Smooth muscle cell (in vitro differentiated cells): ENCODE measurements around the gene LAMC3. TPM values are rescaled to one million over a fixed set of nuclear protein-coding genes. Genes with fewer than 3 reads are reported as not detected.

ENCODE experiments used
- DNase-seq: peaks from one replicate; lab custom pipeline; 2025; ENCODE audit not compliant: unreplicated experiment; lab: John Stamatoyannopoulos, UW
- H2AFZ ChIP-seq: fragments of 200-600 bp; sonication (generic); 2 replicates; pipeline ENCODE4 v1.6.0; 2016; ENCODE audit warnings: antibody characterized with exemption, low read depth, mild to moderate bottlenecking
- H3F3A ChIP-seq: fragments of 200-600 bp; sonication (generic); 2 replicates; pipeline ENCODE4 v1.6.0; 2017; ENCODE audit warnings: antibody characterized with exemption, low read depth
- H3K27ac ChIP-seq: fragments of 200-600 bp; sonication (generic); 2 replicates; pipeline ENCODE4 v1.5.1; 2016; ENCODE audit warnings: low read depth, mild to moderate bottlenecking
- H3K27me3 ChIP-seq: fragments of 200-600 bp; sonication (generic); 2 replicates; pipeline ENCODE4 v1.6.1; 2016; ENCODE audit warnings: low read depth, mild to moderate bottlenecking
- H3K36me3 ChIP-seq: fragments of 200-600 bp; sonication (generic); 2 replicates; pipeline ENCODE4 v1.5.1; 2016; ENCODE audit warnings: low read depth
- H3K4me1 ChIP-seq: fragments of 200-600 bp; sonication (generic); 2 replicates; pipeline ENCODE4 v1.5.1; 2016; ENCODE audit warnings: low read depth
- H3K4me2 ChIP-seq: fragments of 200-600 bp; sonication (generic); 2 replicates; pipeline ENCODE4 v1.6.0; 2016; ENCODE audit warnings: mild to moderate bottlenecking
- H3K4me3 ChIP-seq: fragments of 200-600 bp; sonication (generic); 2 replicates; pipeline ENCODE4 v1.5.1; 2016; ENCODE audit warnings: mild to moderate bottlenecking
- H3K79me2 ChIP-seq: fragments of 200-600 bp; sonication (generic); 2 replicates; pipeline ENCODE4 v1.6.0; 2016; ENCODE audit warnings: low read depth, mild to moderate bottlenecking
- H3K9ac ChIP-seq: fragments of 200-600 bp; sonication (generic); 2 replicates; pipeline ENCODE4 v1.6.0; 2016; ENCODE audit warnings: low read depth
- H3K9me3 ChIP-seq: fragments of 200-600 bp; sonication (generic); replicated peaks from 2 replicates; pipeline ENCODE4 v1.5.1; 2016; ENCODE audit warnings: low read depth
- H4K20me1 ChIP-seq: fragments of 200-600 bp; sonication (generic); 2 replicates; pipeline ENCODE4 v1.6.0; 2016; ENCODE audit warnings: low read depth
- CTCF ChIP-seq: fragments of 200-600 bp; sonication (generic); IDR thresholded peaks from 2 replicates; pipeline ENCODE4 v1.5.1; 2017; ENCODE audit warnings: borderline replicate concordance, mild to moderate bottlenecking, antibody characterized with exemption; ENCODE audit not compliant: insufficient read depth, poor library complexity, severe bottlenecking
- WGBS: methylation state at CpG from one replicate; pipeline ENCODE4 v1.1.7; 2016; ENCODE audit warnings: low lambda C conversion rate; 5-methylcytosine and 5-hydroxymethylcytosine counted together
- polyA plus RNA-seq: library from polyadenylated mRNA; unstranded; fragments of >200 nt; fragmentation: Nextera tagmentation; extraction: Ambion mirVana; gene quantifications from 2 replicates; pipeline ENCODE4 v1.2.1, GENCODE V29; 2016
- total RNA-seq: library from RNA; depleted of rRNA; stranded (reverse); fragments of >200 nt; gene quantifications from 2 replicates; pipeline ENCODE4 v1.2.3, GENCODE V29; 2014

LAMC3 gene
- total and polyA plus RNA-seq, 2 experiments from 2014 or later: 21.3 to 72.0 TPM

- H3K27ac ChIP-seq: no peak overlapping the region
- no peaks in the 10 kb centered on the region for H3K27me3 ChIP-seq
- no peak overlapping the region for H3K9ac ChIP-seq
- TF ChIP-seq CTCF: no peak
- H3K9me3 ChIP-seq: no peaks in the 10 kb centered on the region
- no peaks in the 10 kb centered on the region for H3K36me3 ChIP-seq
- H3K4me3 ChIP-seq: no peak overlapping the region
- H3K79me2 ChIP-seq: no peaks in the 10 kb centered on the region
- 92% methylated on average over 24 of the region's 24 CpGs for WGBS
- peaks cover 5% of the 10 kb centered on the region for H3K4me1 ChIP-seq
- H3F3A ChIP-seq: peaks cover 5% of the 10 kb centered on the region
- no peak for DNase-seq
- no peak overlapping the region for H3K4me2 ChIP-seq
- H2AFZ ChIP-seq: no peak overlapping the region
- no peaks in the 10 kb centered on the region for H4K20me1 ChIP-seq
Observed at GRCh38 chr9:131036071-131036470, 27.1 kb downstream of the LAMC3 start.

GRCh38 chr9:131036529-131037334, 27.8 kb downstream of the LAMC3 start:
- Histone ChIP-seq H2AFZ (no peak overlapping the region), H4K20me1 (no peaks in the 10 kb centered on the region), H3K4me1 (peaks cover 5% of the 10 kb centered on the region), H3K36me3 (no peaks in the 10 kb centered on the region), H3K9ac (no peak overlapping the region), H3K4me2 (no peak overlapping the region), H3K27ac (peak overlapping the region; percentile 4), H3K79me2 (no peaks in the 10 kb centered on the region), H3K4me3 (no peak overlapping the region), H3K9me3 (no peaks in the 10 kb centered on the region), H3F3A (peaks cover 5% of the 10 kb centered on the region), H3K27me3 (no peaks in the 10 kb centered on the region)
- no peak for TF ChIP-seq CTCF
- DNase-seq: no peak
- 69% methylated on average over 12 of the region's 17 CpGs for WGBS

- Histone ChIP-seq H3K4me1 (peaks cover 5% of the 10 kb centered on the region), H3K27me3 (no peaks in the 10 kb centered on the region), H3K36me3 (no peaks in the 10 kb centered on the region), H3K79me2 (no peaks in the 10 kb centered on the region), H3K9me3 (no peaks in the 10 kb centered on the region), H2AFZ (no peak overlapping the region), H3K9ac (no peak overlapping the region), H4K20me1 (no peaks in the 10 kb centered on the region), H3K4me2 (no peak overlapping the region), H3F3A (peaks cover 5% of the 10 kb centered on the region), H3K27ac (peak overlapping the region; percentile 4), H3K4me3 (no peak overlapping the region)
- 68% methylated on average over 21 of the region's 26 CpGs for WGBS
- no peak for DNase-seq
- no peak for TF ChIP-seq CTCF
Observed at GRCh38 chr9:131037335-131038255, 28.6 kb downstream of the LAMC3 start.
